SK-N-SH treated with all-trans-retinoic acid at 6 μM for 48 hours (cell line): ENCODE results near the gene RSL1D1.

Source experiments
- ATAC-seq: fragments of 200-7000 bp; cut with Tn5 transposase; 3 replicates; pipeline ENCODE4 v1.9.1; 2020; ENCODE audit warnings: mild to moderate bottlenecking, moderate library complexity
- ARNTL ChIP-seq: fragments of 450-650 bp; formaldehyde crosslinking; IDR thresholded peaks from 2 replicates; pipeline ENCODE4 v1.5.0; 2020; ENCODE audit warnings: low read depth, mild to moderate bottlenecking, moderate library complexity, borderline replicate concordance
- CREB5 ChIP-seq: fragments of 250-450 bp; sonication (Bioruptor Pico); IDR thresholded peaks from 2 replicates; pipeline ENCODE4 v1.5.1; 2020; ENCODE audit warnings: low read depth, mild to moderate bottlenecking, moderate library complexity
- CSDC2 ChIP-seq: fragments of 250-450 bp; sonication (Bioruptor Pico); IDR thresholded peaks from 2 replicates; pipeline ENCODE4 v1.5.0; 2020; ENCODE audit warnings: mild to moderate bottlenecking, moderate library complexity
- CSRNP3 ChIP-seq: fragments of 250-450 bp; sonication (Bioruptor Pico); IDR thresholded peaks from 2 replicates; pipeline ENCODE4 v1.5.1; 2021; ENCODE audit warnings: mild to moderate bottlenecking, moderate library complexity
- ESRRG ChIP-seq: fragments of 250-450 bp; sonication (Bioruptor Pico); IDR thresholded peaks from 2 replicates; pipeline ENCODE4 v1.6.1; 2021; ENCODE audit warnings: mild to moderate bottlenecking
- GLIS3 ChIP-seq: fragments of 250-450 bp; sonication (Bioruptor Pico); IDR thresholded peaks from 2 replicates; pipeline ENCODE4 v1.5.0; 2020; ENCODE audit warnings: mild to moderate bottlenecking, moderate library complexity
- ISL1 ChIP-seq: fragments of 250-450 bp; sonication (Bioruptor Pico); IDR thresholded peaks from 2 replicates; pipeline ENCODE4 v2.1.2; 2022; ENCODE audit warnings: mild to moderate bottlenecking, moderate library complexity
- OSR1 ChIP-seq: fragments of 250-450 bp; sonication (Bioruptor Pico); IDR thresholded peaks from 2 replicates; pipeline ENCODE4 v1.8.0; 2022; ENCODE audit warnings: moderate library complexity, mild to moderate bottlenecking, inconsistent platforms
- PATZ1 ChIP-seq: fragments of 250-450 bp; sonication (Bioruptor Pico); IDR thresholded peaks from 2 replicates; pipeline ENCODE4 v1.8.0; 2020; ENCODE audit warnings: mild to moderate bottlenecking, moderate library complexity, borderline replicate concordance
- PPARA ChIP-seq: fragments of 250-450 bp; sonication (Bioruptor Pico); IDR thresholded peaks from 2 replicates; pipeline ENCODE4 v1.5.0; 2020; ENCODE audit warnings: mild to moderate bottlenecking, borderline replicate concordance
- RARB ChIP-seq: fragments of 250-450 bp; sonication (Bioruptor Pico); IDR thresholded peaks from 2 replicates; pipeline ENCODE4 v1.8.0; 2021; ENCODE audit warnings: mild to moderate bottlenecking, moderate library complexity
- SNAI2 ChIP-seq: fragments of 250-450 bp; sonication (Bioruptor Pico); IDR thresholded peaks from 2 replicates; pipeline ENCODE4 v1.5.0; 2020; ENCODE audit warnings: mild to moderate bottlenecking, moderate library complexity
- TOX ChIP-seq: fragments of 250-450 bp; sonication (Bioruptor Pico); IDR thresholded peaks from 2 replicates; pipeline ENCODE4 v1.8.0; 2021; ENCODE audit warnings: mild to moderate bottlenecking, moderate library complexity, borderline replicate concordance
- TSHZ2 ChIP-seq: fragments of 250-450 bp; sonication (Bioruptor Pico); IDR thresholded peaks from 2 replicates; pipeline ENCODE4 v1.5.0; 2020; ENCODE audit warnings: mild to moderate bottlenecking, moderate library complexity
- ZC3H10 ChIP-seq: fragments of 250-450 bp; sonication (Bioruptor Pico); IDR thresholded peaks from 2 replicates; pipeline ENCODE4 v1.5.1; 2021; ENCODE audit warnings: mild to moderate bottlenecking, moderate library complexity
- ZFP3 ChIP-seq: fragments of 250-450 bp; sonication (Bioruptor Pico); IDR thresholded peaks from 2 replicates; pipeline ENCODE4 v1.5.0; 2020; ENCODE audit warnings: mild to moderate bottlenecking, moderate library complexity
- ZFP30 ChIP-seq: fragments of 450-650 bp; formaldehyde crosslinking; IDR thresholded peaks from 2 replicates; pipeline ENCODE4 v1.5.0; 2022; ENCODE audit warnings: mild to moderate bottlenecking, moderate library complexity
- ZNF565 ChIP-seq: fragments of 450-650 bp; formaldehyde crosslinking; conservative IDR thresholded peaks from 2 replicates; pipeline ENCODE4 v1.5.0; 2020; ENCODE audit warnings: low read depth, mild to moderate bottlenecking, moderate library complexity
- ZNF70 ChIP-seq: fragments of 450-650 bp; formaldehyde crosslinking; IDR thresholded peaks from 2 replicates; pipeline ENCODE4 v1.5.0; 2020; ENCODE audit warnings: mild to moderate bottlenecking, moderate library complexity
- ZNF8 ChIP-seq: fragments of 450-650 bp; formaldehyde crosslinking; IDR thresholded peaks from 2 replicates; pipeline ENCODE4 v1.5.0; 2020; ENCODE audit warnings: mild to moderate bottlenecking, moderate library complexity

Gene RSL1D1

GRCh38 chr16:11843861-11844260, 7.5 kb downstream of the RSL1D1 start:
- ATAC-seq, result no peak
- TF ChIP-seq PATZ1 (CRISPR knock-in tag) (no peak), CREB5 (CRISPR knock-in tag) (no peak), SNAI2 (CRISPR knock-in tag) (no peak), GLIS3 (CRISPR knock-in tag) (no peak), OSR1 (CRISPR knock-in tag) (no peak), ZNF565 (CRISPR knock-in tag) (no peak), TSHZ2 (no peak), TOX (CRISPR knock-in tag) (no peak), ZFP3 (CRISPR knock-in tag) (no peak), ESRRG (CRISPR knock-in tag) (no peak), PPARA (CRISPR knock-in tag) (no peak), ARNTL (CRISPR knock-in tag) (no peak), ISL1 (CRISPR knock-in tag) (no peak), ZNF8 (CRISPR knock-in tag) (no peak), ZFP30 (CRISPR knock-in tag) (no peak), CSRNP3 (CRISPR knock-in tag) (no peak)

- no peak for TF ChIP-seq ZC3H10 (CRISPR knock-in tag)
- TF ChIP-seq CSDC2 (CRISPR knock-in tag), result no peak
- no peak for TF ChIP-seq TOX (CRISPR knock-in tag)
- TF ChIP-seq TSHZ2, result no peak
- no peak for TF ChIP-seq RARB
- TF ChIP-seq CREB5 (CRISPR knock-in tag), result no peak
- no peak for TF ChIP-seq SNAI2 (CRISPR knock-in tag)
- no peak for TF ChIP-seq OSR1 (CRISPR knock-in tag)
- no peak for TF ChIP-seq ESRRG (CRISPR knock-in tag)
- TF ChIP-seq CSRNP3 (CRISPR knock-in tag), result no peak
- TF ChIP-seq ZNF70 (CRISPR knock-in tag), result no peak
- TF ChIP-seq ZNF8 (CRISPR knock-in tag), result no peak
- no peak for ATAC-seq
Observed at GRCh38 chr16:11843206-11843605, 8.1 kb downstream of the RSL1D1 start.
